HG02610 (cell line): ENCODE results near the gene NMU.
"Not testable (repeated sequence)": the region's sequence is repeated elsewhere in the genome, so short reads cannot be mapped to it uniquely, and the experiment has no call there.

Experiments used
- ATAC-seq: cut with Tn5 transposase; IDR thresholded peaks from one replicate; pipeline ENCODE4 v1.9.1; 2021; ENCODE audit warnings: mild to moderate bottlenecking, moderate library complexity; ENCODE audit not compliant: unreplicated experiment

The NMU gene

DNA sequence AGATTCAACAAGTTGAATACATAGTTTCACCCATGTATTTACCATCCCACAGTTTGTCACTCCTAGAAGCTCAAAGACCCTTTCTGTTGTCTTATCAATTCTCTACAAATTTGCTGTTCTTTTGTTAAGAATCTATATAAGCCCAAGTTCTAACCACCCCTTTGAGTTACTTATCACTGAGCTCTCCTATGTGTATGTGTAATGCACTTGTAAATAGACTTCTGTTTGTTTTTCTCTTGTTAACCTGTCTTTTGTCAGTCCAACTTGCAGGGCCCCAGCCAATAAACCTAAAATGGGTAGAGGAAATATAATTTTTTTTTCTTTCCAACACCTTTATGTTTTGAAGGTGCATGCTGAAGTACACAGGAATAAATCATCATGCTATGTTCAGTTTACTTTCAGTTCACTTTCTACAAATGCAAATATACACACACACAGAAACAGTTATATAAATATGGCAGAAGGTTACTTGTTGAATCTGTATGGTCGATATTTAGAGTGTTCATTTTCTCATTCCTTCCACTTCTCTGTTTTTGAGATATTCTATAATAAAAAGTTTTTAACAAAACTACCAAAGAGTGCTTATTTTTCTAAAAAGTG, 67.1 kb downstream of the NMU start:
- no peak for ATAC-seq

- peak; percentile 100 for ATAC-seq
Observed at GRCh38 chr4:55561889-55562288, 74.2 kb downstream of the NMU start.

DNA sequence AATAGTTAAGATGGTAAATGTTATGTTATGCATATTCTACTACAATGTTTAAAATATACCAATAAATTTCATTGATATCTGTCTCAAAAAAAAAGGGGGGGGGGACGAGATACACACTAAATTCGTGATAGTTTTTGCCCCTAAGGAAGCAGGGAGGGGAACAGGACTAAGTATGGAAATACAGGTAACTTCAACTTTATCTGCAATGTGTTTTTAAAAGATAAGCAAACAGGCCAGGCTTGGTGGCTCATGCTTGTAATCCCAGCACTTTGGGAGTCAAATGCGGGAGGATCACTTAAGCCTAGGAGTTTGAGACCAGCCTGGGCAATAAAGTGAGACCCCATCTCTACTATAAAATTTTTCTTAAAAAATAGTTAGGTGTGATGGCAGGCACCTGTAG, 76.0 kb downstream of the NMU start:
- ATAC-seq = no peak

- no peak for ATAC-seq
Observed at GRCh38 chr4:55554453-55555030, 81.6 kb downstream of the NMU start.

- no peak for ATAC-seq
Observed at GRCh38 chr4:55553441-55554201, 82.5 kb downstream of the NMU start.

DNA sequence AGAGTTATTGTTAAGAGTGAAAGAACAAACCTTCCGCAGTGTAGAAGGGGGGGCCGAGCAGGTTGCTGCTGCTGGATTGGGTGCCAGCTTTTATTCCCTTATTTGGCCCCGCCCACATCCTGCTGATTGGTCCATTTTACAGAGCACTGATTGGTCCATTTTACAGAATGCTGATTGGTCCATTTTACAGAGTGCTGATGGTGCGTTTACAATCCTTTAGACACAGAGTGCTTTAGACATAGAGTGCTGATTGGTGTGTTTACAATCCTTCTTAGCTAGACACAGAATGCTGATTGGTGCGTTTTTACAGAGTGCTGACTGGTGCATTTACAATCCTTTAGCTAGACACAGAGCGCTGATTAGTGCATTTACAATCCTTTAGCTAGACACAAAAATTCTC, 84.1 kb downstream of the NMU start:
- ATAC-seq = not testable (repeated sequence)

DNA sequence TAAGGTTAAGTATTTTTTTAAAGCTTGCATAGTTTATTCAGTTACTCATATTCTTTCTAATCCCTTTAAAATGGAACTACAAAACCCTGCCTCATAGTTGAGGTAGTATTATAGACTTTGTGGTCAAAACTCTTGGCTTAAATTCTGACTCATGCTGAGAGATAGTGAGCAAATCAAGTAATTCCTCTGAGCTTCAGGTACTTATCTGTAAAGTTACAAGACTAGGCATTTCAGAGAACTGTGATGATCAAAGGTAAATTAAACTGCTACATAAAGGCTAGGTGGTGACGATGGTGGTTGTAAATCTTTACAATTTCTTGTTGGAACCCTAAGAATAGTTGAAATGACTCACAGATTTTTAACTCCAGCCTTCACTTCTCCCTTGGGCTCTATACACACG, 86.2 kb downstream of the NMU start:
- ATAC-seq = peak; percentile 14

DNA sequence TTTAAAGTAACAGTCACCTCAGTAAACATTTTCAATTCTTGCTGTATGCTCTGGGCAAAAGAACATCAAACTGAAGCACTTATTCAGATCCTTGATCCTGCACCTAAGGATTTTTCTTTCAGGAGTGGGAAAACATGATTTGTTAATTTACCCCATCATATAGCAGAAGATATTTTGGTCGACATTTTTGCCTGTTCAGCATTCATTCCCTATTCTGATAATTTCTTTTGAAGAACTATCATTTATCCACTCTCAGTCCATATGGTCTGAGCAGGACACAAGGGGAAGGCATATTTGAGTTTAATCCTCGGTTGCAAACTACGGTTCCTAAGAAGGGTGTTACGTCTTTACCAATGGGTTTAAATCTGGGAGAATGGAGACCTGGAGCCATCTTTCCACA, 88.2 kb downstream of the NMU start:
- ATAC-seq = no peak

- no peak for ATAC-seq
Observed at GRCh38 chr4:55547466-55547770, 88.7 kb downstream of the NMU start.

GRCh38 chr4:55546756-55547465, 89.2 kb downstream of the NMU start, which contains the start of gene CLOCK:
TSS of gene CLOCK (minus strand) at chr4:55546909. CDS start at chr4:55482785, 64,124 bp downstream.
- ATAC-seq = peak; percentile 82

DNA sequence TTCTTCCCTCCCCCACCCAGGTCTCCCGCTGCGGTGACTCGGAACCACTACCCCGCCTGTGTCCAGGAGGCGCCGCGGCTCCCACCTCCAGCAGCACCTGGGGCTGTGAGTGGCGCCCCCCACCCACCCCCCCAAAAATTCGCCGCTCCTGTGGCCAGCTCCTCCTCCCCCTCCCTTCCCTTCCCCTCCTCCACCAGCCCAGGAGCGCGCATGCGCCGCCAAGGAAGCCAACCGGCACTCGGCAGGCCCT, 89.7 kb downstream of the NMU start:
- peak; percentile 38 for ATAC-seq

DNA sequence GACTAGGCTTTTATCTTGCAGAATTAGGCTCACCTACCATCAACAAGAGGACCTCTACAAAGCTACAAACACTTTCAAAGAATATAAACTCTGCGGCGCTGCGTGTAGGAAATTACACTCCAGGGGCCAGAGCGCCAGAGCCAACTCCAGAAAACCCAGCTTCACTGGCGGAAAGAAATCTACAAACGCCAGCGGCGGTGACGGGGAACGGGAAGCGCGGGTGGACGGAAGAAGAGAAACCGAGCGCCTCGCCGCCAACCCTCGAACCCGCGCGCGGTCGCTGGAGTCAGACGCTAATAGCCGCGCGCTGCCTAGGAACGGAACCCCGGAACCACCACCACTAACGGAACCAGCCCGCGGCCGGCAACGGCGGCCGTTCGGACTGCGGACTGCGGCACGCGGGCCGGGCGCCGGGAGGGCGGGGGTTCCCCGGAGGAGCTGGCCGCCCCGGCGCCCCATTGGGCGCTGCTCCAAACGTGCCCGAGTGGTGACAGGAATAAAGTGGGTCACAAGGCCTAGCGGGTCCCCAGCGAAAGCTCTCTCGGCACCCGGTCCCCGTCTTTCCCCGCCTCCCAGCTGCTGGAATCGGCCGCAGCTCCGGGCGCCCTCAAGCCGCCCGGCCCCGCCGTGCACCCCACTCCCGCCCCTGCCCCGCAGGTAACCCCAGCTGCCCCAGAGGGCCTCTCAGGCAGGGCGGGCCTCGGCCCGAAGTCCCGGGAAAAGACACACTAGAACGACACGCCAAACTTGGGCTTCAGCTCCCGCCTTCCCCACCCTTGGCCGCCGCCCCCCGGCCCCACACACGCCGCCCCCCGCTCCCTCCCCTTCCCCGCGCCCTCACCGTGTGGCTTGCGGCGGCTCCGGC, 90.2 kb downstream of the NMU start:
- peak; percentile 42 for ATAC-seq
